ENCODE measurements around the gene RTTN.

Gene RTTN

DNA sequence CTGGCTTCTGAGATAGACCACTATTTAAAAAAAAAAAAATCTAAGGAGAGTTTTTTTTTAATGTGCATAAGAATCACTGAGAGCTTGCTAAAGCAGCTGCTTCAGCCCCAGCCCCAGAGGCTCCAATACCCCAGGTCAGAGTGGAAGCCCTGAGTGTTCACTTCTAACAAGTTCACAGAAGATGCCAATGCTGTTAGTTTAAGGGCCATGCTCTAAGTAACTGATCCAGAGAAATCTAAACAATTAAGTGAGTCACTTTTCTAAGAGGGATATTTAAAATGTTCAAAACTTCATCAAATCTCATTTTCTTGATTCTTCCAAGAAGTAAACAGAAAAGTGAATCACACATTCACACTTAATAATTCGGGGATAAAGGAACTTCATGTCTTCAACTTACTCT lies 131.4 kb downstream of the RTTN start:
- no peak for DNase-seq

DNA sequence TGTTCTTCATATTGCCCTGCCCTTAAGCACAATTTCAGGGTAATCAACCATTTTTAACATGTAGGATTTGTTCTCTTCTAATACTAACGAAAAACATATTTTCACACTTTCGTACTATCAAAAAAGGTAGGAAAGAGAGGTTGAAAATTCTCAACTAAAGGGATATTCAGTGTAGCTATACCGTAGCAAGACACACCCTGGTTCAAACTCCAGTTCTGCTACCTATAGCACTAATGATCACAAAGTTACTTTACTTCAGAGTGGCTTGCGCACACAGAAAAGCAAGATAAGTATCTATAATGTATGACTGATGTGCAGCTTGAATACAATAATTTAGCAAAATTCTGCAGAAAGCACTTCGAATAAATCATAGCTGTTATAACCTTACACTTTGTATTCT lies 132.1 kb downstream of the RTTN start:
- DNase-seq = no peak

DNA sequence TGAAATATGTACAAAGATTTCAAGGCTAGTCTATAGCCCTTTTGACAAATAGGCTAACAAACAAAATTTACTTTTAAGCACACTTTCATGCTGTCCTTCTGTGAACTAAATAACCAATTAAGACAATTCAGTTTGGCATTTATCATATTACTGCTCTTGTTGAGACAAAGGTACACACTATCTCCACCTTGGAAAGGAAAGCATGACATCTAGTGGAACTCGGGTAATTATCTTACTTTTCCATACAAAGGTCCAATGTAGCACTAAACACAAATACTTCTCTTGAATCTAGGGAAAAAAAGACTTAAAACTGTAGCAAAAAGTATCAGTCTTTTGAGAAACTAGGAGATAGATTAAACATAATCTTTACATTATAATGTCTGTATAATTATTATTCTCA lies 132.8 kb downstream of the RTTN start:
- DNase-seq = no peak

DNA sequence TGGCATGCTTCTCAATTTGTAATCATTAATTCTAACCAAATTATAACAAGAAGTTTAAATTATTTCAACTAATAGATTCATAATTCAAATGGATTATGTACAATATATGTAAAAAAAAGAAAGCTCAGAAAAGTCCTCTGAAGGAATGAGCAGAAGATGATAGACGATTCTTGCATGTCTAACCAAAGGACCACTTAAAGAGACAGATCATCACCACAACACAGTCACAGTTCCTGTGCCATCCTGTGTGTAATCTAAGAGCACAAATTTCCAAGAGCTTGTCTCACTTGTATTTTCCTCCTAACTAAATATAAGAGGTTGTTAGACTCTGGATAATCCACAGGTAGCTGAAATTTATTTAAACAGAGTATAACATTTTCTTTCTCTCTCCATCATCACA lies 135.5 kb downstream of the RTTN start:
- no peak for DNase-seq

DNA sequence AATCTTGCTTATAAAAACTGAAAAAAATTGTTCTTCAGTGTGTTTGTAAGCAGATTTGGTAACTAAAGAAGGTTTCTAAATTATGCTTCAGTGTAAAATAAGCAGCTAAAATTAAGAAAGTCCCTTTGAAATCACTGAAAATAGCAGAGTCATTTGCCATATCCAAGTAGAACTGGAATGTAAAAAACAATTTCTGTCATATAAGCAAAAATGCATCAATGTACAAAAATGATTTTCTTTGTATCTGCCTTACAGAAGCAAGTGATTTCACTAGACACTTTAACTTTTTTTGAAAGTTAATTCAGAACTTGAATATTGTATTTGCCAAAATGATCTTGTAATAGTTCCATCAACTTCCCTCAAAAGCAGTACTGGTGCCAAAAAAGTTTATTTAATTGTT lies 136.1 kb downstream of the RTTN start:
- DNase-seq = no peak

DNA sequence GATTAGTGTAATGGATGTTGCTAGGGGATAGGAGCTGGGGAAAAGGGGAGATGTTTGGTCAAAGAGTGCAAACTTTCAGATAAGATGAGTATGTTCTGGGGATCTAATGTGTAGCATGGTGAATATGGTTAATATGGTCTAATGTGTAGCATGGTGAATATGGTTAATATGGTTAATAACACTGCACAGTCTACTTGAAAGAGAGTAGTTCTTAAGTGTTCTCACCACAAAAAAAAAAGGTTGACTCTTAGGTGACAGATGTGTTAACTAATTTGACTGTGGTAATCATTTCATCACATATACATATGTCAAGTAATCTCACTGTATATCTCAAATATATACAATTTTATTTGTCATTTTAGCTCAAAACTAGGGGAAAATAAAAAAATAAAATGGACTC lies 136.5 kb downstream of the RTTN start:
- DNase-seq = no peak

DNA sequence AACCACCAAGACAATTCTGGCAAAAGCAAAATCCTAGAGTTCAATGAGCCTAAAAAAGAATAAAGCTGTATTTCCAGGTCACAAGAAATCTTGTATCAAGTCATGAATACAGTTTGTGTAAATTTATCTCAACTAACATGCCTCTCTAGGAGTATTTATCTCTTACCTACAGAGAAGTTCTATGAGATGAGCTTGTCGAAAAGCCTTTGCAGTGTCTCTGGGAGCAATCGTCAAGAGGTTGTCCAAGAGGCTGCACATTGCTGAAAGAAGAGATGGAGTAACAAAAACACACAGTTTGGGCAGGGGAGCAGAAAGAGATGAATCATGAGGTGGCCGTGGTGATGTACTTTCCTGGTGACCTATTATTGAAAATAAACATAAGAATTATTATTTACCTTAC lies 145.8 kb downstream of the RTTN start:
- no peak for DNase-seq

DNA sequence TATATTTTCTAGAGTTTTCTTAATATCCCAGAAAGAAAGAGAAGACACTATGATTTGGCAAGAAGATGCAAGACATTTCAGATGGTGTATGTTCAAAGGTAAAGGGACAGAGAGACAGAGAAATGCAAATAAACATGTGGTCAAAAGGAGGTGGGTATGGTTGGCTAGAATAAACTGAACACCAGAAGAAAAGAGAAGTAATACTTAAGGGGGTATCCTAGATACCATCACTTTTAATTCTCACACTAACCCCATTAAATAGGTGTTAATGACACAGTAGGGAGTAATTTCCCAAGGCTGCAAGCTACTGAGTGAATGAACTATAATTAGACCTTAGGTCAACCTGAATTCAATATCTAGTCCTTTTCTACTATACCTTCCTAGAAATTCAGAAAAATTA lies 146.6 kb downstream of the RTTN start:
- DNase-seq = no peak

DNA sequence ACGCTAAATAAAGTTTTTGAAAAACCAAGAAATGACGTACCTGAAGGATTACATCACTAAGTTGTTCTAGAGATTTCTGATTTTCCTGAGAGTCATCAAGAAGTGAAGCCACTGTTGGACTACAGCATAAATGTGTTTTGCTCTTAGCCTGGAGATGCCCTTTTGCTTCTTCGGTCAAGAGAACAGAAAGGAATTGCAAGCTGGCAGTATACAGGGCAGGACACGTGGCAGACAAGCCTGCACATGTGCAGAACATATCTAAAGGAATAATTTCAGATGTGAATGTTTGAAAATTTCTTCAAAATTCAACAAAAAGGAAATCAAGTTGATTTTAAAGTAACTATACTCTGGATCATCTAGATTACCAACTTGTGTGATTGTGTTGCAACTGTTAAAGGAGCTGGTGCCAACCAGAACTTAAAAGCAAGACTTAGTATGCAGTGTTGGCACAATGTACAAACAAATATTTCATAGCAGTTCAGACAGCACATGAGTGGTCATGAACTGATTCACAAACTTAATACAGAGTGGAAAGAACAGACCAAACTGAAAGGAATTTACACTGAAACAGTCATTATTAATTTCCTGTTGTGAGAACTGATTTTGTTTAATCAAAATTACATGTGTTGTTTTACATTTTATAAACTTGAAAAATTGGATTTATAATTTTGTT lies 157.4 kb downstream of the RTTN start:
- DNase-seq = no peak

DNA sequence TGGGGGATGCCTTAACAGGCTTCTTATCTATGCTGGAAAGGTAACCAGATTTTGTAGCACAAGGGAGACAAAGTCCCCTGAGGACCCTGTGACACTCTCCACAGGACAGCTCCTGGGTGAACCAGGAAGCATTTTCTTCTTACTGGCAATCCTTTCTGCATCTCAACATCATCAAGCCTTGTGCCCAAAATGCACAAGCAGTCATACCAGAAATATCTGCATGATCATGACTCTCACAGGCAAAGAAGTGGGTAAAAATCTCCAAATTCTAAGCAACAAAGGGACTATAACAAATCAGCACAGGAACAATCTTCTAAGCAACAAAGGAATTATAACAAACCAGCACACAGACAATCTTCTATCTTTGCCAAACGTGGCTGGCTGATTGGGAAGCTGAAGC lies 158.7 kb downstream of the RTTN start:
- DNase-seq = no peak

DNA sequence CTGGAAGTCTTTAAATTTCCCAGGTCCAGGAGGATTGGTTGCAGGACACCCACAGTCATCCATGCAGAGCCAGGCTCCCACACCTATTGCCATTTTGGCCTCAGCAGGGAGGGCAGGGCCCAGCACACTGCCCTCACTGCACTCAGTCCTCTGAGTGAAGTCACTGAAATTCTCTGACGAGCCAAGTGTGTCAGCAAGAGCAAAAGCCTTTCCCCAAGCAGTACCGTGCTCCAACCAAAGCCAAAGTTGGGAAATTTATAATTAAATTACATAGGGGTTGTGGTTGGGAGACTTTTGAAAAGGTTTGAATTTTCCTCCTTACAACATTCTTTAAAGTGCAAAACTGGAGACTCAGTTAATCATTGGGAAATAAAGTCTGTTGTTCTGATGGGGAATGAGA lies 159.3 kb downstream of the RTTN start:
- no peak for DNase-seq

DNA sequence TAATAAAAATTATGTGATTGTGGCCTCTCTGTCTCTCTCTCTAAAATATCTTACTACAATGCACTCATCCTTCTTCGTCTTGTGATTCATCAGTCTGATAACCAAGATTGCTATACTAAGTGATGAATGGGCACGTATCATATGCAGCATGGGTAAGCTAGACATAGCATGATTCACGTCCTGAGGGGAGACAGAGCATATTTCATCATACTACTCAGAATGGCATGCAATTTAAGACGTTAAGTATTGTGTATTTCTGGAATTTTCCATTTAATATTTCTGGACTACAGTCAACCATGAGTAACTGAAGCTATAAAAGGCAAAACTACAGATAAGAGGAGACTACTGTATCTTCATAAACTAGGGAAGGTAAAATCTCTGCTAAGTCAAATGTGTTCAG lies 160.9 kb downstream of the RTTN start:
- no peak for DNase-seq

DNA sequence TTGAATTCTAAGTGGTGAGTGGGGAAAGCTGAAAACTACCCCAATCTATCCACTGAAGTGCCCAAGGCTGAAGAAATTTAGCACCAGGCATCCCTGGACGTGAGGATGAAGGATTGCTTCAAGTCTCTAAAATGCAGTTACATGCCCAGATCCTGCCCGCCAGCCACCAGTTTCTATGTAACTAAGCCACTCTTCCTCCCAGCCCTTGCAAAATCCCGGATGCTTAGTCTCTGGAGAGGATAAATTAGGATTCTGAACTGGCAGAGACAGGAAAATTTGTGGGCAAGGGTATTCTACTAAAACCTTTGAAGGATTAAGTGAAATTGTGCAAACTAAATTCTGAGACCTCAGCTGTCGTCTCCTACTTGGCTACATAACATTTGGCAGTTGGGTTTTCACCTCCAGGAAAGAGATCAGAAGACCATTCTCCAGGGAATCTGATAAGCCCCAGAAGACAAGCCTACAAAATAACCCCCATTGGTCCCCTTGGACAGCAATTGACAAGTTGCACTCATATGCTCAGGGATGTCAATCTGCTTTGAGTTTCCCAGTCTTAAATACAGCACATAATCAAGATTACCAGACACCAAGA lies 163.9 kb downstream of the RTTN start:
- DNase-seq = no peak

DNA sequence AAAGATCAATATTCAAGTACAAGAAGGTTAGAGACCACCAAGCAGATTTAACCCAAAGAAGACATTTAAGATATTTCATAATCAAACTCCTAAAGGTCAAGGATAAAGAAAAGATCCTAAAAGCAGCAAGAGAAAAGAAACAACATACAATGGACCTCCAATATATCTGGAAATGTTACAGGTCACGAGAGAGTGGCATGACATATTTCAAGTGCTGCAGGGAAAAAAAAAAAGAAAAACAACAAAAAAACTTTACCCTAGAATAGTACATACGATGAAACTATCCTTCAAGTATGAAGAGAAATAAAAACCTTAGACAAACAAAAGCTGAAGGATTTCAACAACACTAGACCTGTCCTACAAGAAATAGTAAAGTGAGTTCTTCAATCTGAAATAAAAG lies 166.3 kb downstream of the RTTN start:
- DNase-seq = no peak

DNA sequence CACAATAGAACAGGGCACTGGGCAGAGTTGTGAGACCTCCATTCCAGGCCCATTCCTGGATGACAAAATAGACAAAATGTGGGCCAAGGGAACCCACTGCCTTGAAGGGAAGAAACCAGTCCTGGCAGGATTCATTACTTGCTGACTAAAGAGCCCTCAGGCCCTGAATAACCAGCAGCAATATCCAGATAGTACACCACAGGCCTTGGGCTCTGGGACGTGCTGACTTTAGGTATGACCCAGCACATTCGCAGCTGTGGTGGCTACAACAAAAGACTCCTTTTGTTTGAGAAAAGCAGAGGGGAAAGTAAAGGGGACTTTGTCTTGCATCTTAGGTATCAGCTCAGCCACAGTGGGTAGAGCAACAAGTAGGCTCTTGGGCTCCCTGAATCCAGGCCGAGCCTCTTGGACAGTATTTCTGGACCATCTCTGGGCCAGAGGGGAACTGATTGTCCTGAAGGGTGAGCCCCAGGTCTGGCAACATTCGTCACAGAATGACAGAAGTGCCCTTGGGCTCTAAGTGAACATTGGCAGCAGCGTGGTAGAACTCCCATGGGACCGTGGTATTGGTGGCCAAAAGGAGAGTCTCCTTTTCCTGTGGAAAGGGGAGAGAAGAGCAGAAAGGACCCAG lies 167.9 kb downstream of the RTTN start:
- DNase-seq = no peak

DNA sequence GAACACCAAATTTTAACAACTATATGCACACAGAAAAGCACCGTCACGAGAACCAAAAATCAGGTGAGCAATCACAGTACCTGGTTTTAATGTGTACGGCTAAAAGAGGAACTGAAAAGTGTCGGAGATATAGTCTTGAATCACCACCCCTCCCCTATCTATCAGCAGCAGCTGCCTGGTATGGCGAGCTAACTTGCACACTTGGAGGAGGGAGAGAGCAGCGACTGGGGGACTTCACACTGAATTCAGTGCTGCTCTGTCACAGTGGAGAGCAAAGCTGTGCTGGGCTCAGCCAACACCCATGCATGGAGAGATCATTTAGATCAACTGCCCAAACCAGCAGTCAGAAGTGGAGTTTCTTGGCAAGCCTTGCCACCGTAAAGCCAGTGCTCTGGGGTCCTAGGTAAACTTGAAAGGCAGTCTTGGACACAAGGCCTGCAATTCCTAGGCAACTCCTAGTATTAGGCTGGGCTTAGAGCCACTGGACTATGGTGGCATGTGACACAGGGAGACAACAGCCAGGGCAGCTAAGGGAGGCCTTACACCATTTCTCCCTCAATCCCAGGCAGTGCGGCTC lies 168.6 kb downstream of the RTTN start:
- no peak for DNase-seq

DNA sequence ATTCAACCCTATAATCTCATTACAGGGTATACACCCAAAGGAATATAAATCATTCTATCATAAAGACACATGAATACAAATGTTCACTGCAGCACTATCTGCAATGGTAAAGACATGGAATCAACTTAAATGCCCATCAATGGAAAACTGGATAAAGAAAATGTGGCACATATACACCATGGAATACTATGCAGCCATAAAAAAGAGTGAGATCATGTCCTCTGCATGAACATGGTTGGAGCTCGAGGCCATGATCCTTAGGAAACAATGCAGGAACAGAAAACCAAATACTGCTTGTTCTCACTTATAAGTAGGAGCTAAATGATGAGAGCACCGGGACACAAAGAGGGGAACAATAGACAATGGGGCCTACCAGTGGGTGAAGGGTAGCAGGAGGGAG lies 169.3 kb downstream of the RTTN start:
- DNase-seq = no peak

DNA sequence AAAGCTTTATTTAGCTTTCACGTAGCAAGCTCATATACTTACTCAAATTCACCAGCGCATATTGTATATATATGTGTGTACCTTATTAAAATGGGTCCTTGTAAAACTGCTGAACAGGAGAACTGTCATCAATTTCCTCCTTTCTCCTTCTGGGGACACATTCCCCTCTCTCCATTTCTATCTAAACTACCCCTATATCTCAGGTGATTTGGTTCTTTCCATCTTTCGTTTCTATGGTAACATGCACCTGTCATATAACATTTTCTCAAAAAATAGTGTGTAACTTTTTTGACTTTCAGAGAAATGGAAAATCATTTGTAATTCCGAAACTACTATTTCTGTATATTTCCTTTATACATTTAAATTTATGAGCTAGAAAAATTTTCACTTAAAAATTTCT lies 174.3 kb downstream of the RTTN start:
- no peak for DNase-seq

DNA sequence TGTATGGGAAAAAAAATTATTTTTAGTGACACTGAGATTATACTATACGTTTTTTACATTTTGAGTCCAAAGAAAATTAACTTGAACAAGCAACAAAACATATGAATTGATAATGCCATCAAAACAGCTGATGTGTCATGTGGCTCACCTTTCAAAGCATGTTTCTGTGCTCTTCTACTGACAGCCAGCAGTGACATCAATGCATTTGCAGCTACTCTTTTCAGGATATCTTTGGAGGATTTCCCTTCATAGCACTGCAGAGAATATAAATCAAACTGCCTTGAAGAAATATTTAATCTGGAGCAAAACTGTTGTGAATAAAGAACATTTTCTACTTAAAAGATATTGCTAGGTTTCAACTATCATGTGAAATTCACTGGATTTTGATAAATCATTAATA lies 174.8 kb downstream of the RTTN start:
- no peak for DNase-seq

DNA sequence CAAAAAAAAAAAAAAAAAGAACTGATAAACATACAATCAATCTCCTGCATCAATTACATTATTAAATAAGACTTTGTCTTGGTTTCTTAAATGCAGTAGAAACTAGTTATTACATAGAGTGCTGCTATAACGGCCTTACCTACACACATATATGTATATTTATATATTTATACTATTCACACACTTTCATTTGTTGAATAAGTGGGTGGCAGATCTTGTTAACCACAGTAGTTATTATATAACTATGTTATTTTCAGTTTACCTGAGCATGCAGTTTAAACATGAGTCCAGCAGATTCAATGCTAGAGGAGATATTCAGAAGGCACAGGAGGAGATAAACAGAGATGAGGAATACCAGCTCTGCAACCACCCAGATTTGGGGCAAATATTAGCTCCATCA lies 176.3 kb downstream of the RTTN start:
- no peak for DNase-seq

DNA sequence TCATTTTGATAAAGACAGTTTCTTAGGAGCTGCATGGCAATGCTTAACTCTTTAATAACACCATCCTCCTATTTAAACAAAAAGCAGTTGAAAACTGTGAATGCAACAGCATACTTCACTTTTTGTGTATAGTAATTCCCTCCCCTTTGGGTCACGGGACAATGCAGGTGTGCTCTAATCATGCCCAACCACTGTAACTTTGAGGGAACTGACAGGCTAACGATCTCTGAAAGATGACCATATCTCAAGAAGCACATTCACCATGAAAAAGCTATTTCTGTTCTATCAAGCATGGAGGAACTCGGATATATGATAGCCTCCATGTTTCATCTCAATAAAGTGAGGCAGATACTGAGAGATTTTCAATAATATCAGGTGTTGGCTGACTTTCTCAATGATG lies 176.8 kb downstream of the RTTN start:
- DNase-seq = no peak

DNA sequence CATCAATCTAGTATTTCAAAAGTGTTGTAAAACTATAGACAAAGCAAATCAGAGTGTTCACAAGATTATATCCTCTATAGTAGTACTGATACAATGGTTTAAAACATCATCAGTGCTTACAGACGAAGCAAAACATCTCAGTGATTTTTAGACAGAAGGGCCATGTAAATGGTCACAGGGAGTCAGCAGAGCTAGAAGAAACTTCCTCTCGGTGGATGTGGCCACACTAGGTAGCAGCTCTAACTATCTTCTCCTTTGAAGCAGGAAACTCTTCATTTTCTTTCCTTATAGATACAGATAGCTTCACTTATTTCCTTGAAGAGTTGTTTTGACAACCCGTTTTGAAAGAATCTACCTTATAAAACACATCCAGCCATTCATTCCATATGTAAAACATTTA lies 177.4 kb downstream of the RTTN start:
- DNase-seq = no peak

DNA sequence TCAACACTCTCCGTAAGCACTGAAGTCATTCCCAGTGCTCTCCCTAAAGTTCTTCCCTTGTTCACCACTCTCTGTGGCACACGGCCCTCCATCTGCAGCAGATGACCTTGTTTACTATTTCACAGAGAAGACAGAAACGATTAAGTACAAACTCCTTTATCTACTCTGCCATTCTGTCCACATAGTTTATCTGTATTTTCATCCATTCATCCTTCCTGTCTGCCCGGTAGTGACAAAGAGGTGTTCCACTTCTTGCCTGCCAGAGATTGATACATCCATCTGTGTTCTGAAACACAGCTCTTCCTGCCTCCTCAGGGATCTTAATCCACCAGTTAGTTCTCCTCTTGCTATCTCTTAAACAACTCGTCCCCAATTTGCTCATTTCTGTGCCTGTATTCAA lies 179.9 kb downstream of the RTTN start:
- no peak for DNase-seq

DNA sequence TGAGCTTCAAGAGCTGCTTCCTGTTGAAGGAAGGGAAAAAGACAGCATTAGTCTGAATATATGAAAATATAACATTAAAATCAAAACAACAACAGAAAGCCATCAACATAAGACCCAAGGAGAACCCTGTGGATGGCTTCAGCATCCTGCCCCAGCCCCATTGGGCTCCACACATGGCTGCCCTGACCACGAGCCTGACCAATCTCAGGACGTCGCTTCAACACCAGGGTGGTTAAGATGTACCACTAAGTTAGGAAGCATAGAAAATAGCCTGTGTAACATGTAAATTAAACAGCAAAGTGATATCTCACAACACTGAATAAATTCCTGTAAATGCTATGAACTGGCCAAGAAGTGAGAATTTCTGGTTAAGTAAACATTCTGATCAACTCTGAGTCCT lies 180.7 kb downstream of the RTTN start:
- no peak for DNase-seq

DNA sequence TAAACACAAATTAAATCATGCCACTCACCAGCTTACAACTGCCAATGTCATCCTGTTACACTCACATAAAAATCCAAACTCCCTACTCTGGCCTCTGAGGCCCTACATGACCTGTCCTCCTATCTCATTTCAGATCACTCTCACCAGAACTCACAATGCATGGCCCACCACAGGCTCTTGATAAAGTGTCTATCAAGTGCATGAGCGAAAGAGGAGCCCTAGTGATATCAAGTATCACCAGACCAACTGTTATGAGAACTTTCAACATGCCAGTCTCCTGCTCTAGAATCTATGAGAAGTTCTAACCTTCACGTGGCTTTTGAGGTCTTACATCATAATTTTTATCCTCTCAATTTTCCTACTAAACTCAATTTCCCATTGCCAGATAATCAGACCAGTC lies 181.4 kb downstream of the RTTN start:
- no peak for DNase-seq

Data from stimulated activated CD4-positive, alpha-beta T cell treated with anti-CD3 and anti-CD28 coated beads, Interleukin-15, amount 100 ng/mL, for 24 hours (primary cell).